Stimulated activated CD4-positive, alpha-beta T cell treated with anti-CD3 and anti-CD28 coated beads, Interleukin-12 subunit alpha, Interleukin-12 subunit beta, amount 100 ng/mL, for 48 hours (primary cell): ENCODE data around the gene CACNA1A.

Experiments
- DNase-seq, 3 donors: peaks; one replicate each; pipeline ENCODE4 v3.0.0-alpha.2; 2020; ENCODE audit warnings: low read depth in 2 of 3, low spot score in 1 of 3

Gene CACNA1A

DNA sequence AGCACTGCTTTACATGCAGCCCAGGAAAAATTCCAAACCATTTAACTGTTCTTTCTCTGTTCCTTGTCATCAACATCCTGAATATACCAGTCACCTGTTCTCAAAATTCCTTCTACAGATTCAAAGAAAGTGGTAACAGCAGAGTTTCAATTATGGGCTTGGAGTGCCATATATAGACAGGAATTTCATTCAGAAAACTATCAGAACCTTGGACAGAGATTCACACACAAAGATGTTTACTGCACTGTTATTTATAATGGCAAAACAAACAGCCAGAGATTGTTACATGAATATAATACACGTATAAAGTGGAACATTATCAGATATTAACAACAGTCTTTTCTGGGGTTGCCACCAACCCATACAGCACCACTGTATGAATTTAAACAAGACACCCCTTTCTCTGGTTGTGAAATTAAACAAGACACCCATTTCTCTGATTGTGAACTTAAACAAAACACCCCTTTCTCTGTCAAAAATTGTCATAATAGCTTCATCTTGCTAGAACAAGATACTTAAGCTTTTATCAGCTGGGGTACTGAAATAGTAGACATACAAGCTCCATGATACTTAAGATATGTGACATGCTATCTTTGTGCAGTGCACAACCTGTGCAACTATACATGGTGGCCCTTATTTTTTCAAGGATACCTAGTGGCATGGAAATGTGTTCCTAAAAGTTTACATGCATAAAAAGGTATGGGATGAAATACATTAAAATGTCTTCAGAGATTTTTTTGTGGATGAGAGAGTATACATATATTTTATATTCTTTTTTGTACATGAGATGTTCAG, 12.6 kb downstream of the CACNA1A start:
- no peak for DNase-seq

- DNase-seq = no peak
Observed at GRCh38 chr19:13492128-13492527, 14.2 kb downstream of the CACNA1A start.

GRCh38 chr19:13487985-13488384, 18.3 kb downstream of the CACNA1A start:
- no peak for DNase-seq

- no peak for DNase-seq
Observed at GRCh38 chr19:13484166-13484565, 22.1 kb downstream of the CACNA1A start.

DNA sequence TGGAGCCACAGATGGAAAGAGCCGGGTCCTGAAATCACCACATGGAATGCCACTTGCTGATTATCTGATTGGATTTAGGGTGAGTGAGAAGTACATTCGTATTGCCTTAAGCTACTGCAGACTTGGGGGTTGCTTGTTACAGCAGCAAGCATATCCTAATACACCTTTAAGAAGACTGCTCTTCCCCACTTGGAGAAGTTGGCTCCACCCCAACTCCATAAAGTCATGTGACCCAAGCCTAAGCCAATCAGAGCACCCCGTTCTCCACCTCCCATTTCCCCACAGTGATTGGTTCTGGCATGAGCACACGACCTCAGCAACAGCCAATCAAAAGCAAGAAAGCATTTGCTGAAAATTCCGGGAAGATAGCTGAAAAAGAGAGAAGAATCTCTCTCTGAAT, 23.1 kb downstream of the CACNA1A start:
- no peak for DNase-seq

DNA sequence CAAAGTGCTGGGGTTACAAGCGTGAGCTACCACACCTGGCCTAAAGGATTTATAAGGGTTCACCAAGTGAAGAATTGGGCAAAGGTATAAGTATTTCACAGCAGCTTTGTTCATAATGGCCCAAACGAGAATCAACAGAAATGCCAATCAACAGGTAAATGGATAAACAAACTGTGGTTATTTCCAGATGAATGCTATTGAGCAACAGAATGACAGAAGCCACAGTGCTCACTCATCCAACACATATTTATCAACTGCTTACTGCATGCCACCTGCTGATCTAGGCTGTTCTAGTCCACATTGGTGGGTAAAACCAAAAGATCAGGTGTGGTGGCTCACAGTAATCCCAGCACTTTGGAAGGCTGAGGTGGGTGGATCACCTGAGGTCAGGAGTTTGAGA, 27.7 kb downstream of the CACNA1A start:
- DNase-seq = no peak

DNA sequence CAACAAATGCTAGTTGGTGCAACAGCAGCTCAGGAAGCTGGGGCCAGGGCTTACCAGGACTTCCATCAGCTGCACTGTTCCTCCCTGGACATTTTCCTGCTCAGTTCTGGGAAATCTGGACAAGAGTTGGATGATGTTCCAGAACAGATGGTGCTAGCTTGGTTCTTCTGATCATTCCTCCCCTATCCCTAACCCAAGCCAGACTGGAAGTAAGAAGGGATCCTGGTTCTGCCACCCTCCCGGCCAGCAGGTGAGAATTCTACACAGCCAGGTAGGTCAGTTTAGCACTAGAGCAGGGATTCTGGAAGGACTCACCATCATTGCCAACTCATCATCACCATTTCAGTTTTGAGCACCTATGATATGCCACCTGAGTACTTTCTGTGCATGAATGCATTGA, 30.2 kb downstream of the CACNA1A start:
- DNase-seq = no peak

DNA sequence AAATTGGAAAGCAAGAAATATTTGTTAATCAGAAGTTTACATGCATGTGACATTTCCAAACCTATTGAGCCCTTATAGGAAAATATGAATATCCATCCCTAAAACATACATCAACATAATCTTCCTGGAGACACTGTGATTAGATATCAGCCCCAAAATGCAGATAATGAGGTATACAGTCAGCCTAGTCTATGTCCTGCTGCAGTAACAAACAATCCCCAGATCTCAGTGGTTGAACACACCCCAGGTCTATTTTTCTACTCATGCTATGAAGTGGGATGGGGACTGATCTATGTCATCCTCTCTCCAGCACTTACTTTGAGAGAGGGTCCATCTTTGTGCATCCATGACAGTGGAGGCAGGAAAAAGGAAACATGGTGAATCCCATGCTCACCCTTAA, 31.2 kb downstream of the CACNA1A start:
- no peak for DNase-seq

DNA sequence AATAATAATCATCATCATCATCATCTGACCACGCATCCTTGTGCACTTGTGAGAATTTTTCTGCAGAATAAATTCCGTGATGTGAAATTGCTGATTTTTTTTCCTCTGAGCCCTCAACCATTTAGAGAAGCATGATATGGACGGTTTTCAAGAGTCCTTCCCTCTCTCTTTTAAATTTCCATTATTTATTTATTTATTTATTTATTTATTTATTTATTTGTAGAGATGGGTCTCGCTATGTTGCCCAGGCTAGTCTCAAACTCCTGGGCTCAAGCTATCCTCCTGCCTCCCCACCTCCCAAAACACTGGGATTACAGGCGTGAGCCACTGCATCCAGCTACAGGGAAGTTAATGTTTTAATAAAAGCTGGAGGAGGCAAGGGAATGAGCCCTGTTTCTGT, 39.6 kb downstream of the CACNA1A start:
- DNase-seq = no peak

DNA sequence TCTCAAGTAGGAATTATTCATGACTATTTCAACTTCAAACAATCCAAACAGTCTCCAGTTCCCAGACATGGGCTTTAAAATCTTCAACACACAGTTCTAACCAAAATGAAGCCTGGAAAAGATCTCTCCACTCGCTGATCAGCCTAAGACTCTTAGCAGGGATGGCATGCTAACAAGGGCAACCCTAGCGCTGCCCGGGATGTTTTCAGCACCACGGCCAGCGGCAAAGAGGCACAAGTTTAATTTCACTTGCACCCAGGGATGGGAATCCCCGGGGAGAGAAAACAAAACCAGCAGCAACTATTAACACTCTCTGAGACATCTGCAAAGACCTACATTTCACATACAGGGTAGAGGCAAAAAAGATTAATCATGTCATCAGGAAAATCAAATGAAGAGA, 43.0 kb downstream of the CACNA1A start:
- peak in 1 of 3 donors; percentile 1 for DNase-seq

DNA sequence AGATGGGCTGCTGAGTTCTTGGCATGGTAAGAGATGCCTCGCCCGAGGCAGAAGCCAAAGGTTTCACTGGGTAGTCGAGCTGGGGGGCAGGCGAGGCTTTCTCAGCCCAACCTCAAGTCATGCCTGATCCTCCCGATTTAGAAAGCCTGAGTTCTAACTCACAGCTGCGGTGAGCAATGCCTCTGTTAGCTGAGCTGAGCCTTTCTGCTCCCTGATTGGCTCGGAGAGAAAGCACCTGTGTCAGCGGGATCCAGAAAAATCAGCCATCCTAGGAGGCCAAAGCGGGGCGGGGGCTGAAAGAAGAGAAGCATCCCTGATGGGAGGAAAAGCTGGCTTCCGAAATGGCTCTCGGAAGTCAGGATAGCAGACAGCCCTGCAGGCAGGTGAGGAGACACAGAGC, 44.7 kb downstream of the CACNA1A start:
- no peak for DNase-seq

GRCh38 chr19:13460045-13460444, 46.2 kb downstream of the CACNA1A start:
- DNase-seq = no peak

- no peak for DNase-seq
Observed at GRCh38 chr19:13459351-13459750, 46.9 kb downstream of the CACNA1A start.

- no peak for DNase-seq
Observed at GRCh38 chr19:13451434-13451995, 54.8 kb downstream of the CACNA1A start.

DNA sequence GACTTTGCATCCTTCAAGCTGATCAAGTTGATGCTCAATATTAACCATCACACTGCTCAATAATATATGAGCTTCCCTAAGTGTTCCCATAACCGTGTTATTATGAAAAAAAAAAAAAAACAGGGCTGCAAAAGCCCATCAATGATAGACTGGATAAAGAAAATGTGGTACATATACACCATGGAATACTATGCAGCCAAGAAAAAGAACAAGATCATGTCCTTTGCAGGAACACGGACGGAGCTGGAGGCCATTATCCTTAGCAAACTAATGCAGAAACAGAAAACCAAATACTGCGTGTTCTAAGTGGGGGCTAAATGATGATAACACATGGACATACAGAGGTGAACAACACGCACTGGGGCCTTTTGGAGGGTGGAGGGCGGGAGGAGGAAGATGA, 58.3 kb downstream of the CACNA1A start:
- DNase-seq = no peak

DNA sequence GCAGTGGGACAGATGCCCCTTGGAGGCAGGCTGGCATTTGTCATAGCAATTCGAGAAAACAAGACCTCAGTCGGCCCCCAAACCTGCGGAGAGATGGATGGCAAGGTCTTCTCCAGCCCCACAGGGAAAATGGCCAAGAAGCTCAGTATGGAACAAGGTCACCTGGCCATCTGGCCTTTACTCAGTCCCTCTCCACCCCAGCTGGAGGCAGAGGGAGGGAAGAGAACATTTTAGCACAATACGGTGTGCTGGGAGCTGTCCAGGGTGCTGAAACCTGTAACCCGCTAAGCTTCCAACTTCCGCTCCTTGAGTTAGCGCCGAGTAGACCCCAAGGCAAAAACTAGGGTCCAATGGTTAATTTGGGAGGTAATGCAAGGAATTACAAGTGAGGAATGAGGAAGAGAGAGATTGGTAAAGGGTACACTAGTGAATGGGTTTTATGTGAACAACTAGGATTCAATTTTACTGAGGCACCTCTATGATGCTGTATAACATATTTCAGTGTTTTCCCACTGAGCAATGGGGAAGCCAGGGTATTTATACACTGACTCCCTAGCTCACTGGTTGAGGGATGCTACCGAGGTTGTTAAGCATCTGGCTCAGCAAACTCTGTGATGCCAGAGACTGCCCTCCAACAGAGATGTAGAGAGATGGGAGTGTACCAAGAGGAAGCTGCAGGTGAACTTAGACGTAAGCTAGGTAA, 64.3 kb downstream of the CACNA1A start:
- peak in 2 of 3 donors; percentile 16 to 25 for DNase-seq

GRCh38 chr19:13437919-13438618, 68.2 kb downstream of the CACNA1A start:
- no peak for DNase-seq

DNA sequence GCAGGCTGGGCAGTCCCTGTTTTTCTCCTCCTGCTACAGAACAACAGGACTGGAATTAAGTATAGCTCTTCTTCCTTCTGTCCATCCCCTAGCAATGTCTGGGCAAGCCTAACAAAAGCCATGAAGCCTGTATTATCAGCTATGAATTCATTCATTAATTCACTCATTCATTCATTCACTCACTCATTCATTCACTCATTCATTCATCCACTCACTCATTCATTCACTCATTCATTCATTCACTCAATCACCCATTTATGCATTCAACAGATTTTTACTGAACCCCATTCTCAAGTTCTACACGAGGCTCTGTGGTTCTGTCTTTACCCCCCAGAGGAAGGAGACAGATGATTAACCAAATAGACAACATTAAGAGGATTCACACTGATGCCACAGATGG, 69.9 kb downstream of the CACNA1A start:
- no peak for DNase-seq

- DNase-seq = peak; percentile 22 to 46 (median 46)
Observed at GRCh38 chr19:13430790-13431582, 75.3 kb downstream of the CACNA1A start.

DNA sequence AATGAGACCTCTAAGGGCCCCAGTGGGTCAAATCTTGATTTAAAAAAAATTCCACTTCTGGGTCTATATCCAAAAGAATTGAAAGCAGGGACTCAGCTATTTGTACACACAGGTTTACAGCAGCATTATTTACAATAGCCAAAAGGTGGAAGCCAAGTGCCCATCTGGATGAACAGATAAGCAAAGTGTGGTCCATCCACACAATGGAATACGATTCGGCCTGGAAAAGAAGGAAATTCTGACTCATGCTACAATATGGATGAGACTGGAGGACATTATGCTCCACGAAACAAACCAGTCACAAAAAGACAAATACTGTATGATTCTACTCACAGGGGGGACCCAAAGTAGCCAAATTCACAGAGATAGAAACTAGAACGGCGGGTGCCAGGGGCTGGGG, 76.7 kb downstream of the CACNA1A start:
- no peak for DNase-seq

GRCh38 chr19:13428352-13428751, 77.9 kb downstream of the CACNA1A start:
- peak in 1 of 3 donors; percentile 17 for DNase-seq
